ENCODE measurements around the gene P4HA2. TPM values are rescaled to one million over a fixed set of nuclear protein-coding genes. Genes with fewer than 3 reads are reported as not detected.
A peak's percentile ranks its signal among the peaks of the same experiment; 100 is the strongest.

Gene P4HA2
- 26.9 TPM for total RNA-seq

DNA sequence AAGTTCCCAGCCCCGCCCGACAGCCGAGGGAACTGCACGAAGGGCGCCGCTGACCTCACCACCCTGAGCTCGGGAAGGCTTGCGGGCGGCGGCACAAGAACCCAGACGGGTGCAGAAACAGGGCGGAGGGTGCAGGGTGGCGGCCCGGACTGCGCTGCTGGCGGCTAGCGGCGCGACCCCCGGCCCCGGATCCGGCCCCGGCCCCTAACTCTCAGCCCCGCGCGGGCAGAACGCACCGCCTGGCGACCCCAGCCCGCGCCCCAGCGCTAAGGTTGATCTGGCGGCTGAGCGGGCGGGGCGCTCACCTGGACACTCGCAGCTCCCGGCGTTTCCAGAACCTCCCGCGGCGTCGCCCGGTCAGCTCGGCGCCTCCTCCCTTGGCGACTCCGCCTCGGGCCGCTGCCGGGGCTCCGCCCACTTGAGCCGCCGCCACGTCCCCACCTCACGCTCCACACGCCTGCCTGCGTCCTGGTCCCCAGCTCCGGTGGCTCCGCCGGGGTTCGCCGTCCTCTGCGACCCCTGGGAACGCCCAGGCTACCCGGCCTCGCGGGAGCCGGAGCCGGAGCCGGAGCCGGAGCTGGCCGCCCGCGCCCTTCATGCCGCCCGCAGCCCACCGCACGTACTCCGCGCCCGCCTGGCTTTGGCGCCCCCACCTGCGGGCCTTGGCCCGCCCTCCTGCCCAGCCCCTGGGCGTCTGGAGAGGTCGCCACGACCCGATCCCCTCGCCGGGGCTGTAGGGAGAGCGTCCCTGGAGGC, at the start of gene P4HA2:
Gene P4HA2 (minus strand): TSS at position 369 of the 756 bp plus-strand sequence. CDS start 9,227 bp downstream, outside the sequence.
- ATAC-seq (peak; percentile 81), DNase-seq (ENCODE audit: low spot score) (peak; percentile 89)
- intact Hi-C loops (cut with DNase I), result no loop called here

DNA sequence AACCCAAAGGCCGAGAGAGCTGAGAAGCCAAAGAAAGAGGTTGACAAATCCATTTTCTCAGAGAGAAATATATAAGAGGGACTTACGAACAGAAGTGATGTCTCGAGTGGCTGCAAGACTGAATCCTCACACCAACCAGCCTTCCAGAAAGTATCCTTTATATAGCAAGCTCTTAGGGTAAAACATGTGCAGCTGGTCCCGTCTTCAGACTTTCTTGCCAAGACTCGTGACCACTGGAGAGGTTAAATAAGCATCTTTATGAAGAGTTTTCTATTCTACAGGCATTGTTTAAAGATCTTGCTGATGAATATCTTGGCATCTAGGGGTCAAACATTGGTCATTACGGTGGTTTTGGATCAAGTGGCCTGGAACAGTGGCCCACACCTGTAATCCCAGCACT, 49.6 kb upstream of the P4HA2 start:
- DNase-seq (ENCODE audit: low spot score), result no peak
- intact Hi-C loops (cut with DNase I), result no loop called here
- ATAC-seq, result no peak

DNA sequence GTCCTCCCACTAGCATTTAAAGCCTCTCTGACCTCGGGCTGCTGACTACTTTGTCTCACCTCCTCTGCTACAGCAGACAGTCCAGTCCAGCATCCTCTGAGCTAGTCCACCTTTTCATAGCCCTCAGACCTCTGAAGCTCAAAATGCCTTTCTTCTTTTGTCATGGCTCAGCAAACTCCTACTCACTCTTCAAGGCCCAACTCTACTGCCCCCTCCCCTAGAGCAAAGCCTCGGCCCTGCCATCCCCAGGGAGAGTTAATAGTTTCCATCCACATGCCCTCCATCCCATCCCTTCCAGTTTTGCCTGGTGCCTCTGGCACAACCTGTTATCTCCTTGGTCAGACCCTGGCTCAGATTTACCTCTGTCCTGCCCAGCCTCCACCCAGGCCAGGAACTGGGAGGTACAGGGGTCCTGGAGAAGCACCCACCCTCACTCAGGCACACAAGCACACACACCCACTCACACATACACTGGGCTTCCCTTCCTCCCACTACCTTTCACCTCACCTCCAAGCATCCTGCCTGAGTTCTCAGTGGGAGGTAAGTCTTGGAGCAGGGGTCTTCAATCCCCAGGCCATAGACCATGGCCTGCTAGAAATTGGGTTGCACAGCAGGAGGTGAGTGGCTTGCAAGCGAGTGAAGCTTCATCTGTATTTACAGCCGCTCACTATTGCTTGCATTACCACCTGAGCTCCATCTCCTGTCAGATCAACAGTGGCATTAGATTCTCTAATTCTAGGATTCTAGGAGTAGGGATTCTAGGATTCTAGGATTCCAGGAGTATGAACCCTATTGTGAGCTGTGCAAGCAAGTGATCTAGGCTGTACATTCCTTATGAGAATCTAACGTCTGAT, 47.9 kb upstream of the P4HA2 start:
- DNase-seq (ENCODE audit: low spot score) (no peak), ATAC-seq (no peak)
- intact Hi-C loops (cut with DNase I), result no loop called here

DNA sequence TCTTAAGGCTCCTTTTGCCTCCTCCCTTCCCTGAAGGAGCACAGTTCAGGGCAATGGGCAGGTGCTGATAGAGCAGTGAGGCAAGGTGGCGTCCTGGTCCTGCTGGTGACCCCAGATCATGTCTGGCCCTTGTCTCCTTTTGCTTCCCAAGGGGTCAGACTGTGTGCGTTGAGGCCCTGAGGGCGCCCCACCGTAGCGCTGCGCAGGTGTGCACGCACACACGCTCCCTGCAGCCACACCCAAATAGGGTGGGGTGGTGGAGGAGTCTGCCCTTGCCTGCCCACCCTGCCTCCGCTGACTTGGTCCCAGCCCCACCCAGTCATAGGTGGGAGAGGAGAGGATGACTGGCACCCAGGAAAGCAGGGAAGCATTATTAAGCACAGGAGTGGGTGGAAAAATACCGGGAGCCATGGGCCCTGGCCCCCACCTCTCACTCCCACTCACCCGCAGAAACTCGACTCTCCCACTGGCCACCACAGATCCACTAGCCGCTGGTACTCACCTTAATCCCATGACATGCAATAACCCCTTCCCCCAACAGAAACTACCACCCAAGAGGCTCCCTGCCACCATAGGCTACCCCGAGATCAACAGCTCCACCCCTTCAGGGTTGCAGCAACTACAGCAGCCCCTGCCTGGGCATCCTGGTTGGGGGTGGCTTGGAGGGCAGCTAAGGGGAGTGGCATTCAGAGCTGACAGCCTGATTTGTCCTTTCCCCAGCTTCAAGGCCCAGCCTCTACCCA, 46.6 kb upstream of the P4HA2 start:
- ATAC-seq (no peak), DNase-seq (ENCODE audit: low spot score) (no peak)
- intact Hi-C loops (cut with DNase I), result no loop called here

DNA sequence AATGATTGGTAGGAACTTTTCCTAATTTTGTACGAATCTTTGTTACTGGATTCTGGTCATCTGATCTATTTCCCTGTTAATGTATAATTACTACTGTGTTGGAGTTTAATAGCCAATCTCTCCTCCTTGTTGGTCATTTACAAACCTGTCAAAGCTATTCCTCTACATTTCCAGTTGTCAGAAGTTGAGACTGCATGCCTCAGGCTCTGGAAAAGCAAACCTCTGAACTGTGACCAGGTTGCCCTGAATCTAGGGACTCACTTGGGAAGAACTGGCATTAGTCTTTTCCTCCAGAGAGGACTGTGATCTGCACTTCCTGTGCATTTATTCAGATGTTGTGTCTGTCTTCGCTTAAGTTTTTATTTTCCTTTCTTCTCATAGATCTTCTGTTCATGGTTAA, 46.0 kb upstream of the P4HA2 start:
- ATAC-seq (no peak), DNase-seq (ENCODE audit: low spot score) (no peak)
- intact Hi-C loops (cut with DNase I), result no loop called here

DNA sequence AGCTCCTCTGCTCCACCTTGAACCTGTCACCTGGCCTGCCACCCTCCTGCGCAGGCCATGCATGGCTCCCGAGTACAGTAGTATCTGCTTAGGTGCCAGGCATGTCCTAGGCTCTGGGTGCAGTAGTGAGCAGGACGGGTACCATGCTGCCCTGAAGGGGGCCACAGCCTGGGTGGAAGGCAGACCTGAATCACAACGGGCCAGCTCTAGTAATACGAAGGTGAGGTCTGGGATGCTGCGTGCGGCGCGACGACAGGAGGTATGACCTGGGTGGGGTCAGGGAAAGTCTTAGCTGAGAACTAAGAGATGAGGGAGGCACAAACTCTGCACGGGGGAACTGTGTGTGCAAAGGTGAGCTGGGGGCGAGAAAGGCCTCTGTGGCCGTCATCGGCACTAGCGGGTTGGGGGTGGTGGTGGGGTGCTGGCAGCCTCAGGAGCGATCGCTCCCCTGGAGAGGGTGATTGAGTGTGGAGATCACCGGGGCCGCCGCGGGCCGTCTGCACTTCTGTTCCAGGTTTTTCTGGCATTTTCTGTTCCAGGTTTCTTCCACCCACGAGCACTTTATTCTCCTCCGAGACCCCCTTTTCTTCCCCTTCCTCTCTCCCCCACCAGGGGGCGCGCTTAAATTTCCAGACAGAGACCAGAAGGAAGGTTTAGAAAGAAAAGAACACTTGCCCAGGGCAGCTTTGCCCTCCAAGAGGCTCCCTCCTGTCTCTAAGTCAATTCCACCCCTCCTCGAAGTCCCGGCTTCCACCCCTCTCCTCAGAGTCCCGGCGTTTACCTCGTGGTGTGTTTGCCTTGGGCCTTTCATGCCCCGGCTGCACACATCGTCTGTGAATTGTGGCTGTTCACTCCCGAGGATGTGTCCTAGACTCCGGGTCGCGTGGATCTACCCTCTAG, 44.9 kb upstream of the P4HA2 start:
- ATAC-seq (peak; percentile 27), DNase-seq (ENCODE audit: low spot score) (peak; percentile 80)
- intact Hi-C loops (cut with DNase I), result no loop called here

DNA sequence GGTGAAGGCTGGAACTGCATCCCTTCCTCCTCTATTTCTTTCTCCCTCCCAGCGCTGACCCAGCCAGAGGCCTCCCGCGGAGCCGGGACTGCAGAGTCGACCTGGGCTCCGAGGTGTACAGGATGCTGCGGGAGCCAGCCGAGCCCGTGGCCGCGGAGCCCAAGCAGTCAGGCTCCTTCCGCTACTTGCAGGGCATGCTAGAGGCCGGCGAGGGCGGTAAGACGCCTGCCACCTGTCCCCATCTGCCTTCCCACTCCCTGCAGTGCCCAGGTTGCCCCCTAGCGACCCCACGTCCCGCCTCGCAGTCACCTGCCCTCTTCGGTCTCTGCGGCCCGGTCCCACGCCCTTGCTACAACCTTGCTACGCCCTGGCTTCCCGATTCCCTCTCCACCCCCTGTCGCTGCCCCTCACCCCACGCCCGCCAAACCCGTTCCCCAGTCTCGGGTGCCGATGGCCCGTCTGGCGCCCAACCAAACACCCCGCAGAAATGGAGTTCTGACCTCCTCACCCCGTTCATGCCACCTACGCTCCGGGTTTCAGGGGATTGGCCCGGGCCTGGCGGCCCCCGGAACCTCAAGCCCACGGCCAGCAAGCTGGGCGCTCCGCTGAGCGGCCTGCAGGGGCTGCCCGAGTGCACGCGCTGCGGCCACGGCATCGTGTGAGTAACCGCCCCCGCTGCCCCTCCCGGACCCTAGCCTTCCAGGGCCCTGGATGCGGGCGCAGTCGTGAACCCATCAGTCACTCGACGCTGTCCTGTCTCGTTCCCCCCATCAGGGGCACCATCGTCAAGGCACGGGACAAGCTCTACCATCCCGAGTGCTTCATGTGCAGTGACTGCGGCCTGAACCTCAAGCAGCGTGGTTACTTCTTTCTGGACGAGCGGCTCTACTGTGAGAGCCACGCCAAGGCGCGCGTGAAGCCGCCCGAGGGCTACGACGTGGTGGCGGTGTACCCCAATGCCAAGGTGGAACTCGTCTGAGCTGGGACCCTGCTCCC, 43.9 kb upstream of the P4HA2 start:
- no peak for ATAC-seq
- DNase-seq (ENCODE audit: low spot score), result no peak
- intact Hi-C loops (cut with DNase I), result no loop called here

DNA sequence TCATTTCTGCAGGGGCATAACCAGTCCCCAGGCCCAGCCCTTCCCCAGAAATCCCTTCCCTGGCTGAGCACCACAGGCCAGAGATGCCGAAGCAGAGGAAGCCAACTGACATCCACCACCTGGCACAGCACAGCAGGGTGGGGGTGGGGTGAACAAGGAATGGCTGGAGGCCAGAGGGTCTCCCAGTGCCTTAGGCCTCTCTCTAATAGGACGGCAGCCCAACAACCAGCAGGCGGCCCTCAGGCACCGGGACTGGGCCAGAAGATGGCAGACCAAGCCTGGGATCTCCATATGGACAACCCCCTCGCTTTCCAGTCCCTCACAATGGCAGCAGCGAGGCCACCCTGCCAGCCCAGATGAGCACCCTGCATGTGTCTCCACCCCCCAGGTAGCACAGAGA, 43.1 kb upstream of the P4HA2 start:
- ATAC-seq (no peak), DNase-seq (ENCODE audit: low spot score) (no peak)
- intact Hi-C loops (cut with DNase I), result no loop called here

DNA sequence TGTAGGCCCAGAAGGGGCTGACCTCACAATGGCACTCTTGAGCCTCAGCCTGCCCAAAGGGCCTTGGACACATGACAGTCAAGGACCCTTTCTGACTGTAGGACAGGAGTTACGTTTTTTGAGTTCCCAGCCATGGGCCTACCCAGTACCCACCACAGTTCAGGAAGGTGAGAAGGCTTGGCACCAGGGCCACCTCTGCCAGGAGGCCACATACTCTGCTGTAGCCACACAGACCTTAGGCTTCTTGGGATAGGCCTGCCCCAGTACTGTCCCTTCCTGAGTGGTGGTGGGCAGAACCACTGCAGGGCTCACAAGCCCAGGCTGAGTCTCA, 42.6 kb upstream of the P4HA2 start:
- no peak for DNase-seq (ENCODE audit: low spot score)
- intact Hi-C loops (cut with DNase I), result no loop called here

DNA sequence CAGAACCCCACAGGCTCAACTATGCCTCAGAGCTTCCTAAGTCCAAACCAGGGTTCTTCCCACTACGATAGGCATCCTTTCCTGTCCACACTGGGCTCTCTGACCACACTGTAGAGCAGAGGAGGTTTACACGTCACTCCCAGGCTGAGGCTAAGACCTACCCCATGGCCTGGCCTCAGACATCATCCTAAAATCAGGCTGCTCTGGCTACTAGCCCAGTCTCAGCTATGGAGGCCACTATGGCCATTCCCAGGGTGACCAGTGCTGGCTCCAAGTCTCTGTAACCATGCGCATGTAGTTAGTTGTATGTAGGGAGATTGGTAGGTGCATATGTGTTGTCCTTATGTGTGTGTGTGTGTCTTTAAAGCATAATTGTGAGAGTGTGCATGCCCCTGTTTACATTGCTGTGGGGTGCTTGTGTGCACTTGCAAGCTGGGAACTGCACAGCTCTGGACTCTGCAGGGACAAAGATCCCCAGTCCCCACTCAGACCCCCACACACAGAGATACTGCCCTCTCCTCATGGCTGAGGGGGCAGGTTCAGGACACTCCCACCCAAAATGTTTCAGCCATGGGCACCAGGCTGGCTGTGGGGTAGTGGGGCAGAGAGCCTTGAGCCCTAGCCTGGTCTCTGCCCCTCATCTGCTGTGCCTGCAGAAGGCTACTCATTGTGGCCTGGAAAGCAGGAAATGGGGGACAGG, 42.1 kb upstream of the P4HA2 start:
- ATAC-seq (peak; percentile 2), DNase-seq (ENCODE audit: low spot score) (peak; percentile 63)
- intact Hi-C loops (cut with DNase I), result no loop called here

More for the DNA sequence above, 42.6 kb upstream of the P4HA2 start:
- no peak for ATAC-seq

DNA sequence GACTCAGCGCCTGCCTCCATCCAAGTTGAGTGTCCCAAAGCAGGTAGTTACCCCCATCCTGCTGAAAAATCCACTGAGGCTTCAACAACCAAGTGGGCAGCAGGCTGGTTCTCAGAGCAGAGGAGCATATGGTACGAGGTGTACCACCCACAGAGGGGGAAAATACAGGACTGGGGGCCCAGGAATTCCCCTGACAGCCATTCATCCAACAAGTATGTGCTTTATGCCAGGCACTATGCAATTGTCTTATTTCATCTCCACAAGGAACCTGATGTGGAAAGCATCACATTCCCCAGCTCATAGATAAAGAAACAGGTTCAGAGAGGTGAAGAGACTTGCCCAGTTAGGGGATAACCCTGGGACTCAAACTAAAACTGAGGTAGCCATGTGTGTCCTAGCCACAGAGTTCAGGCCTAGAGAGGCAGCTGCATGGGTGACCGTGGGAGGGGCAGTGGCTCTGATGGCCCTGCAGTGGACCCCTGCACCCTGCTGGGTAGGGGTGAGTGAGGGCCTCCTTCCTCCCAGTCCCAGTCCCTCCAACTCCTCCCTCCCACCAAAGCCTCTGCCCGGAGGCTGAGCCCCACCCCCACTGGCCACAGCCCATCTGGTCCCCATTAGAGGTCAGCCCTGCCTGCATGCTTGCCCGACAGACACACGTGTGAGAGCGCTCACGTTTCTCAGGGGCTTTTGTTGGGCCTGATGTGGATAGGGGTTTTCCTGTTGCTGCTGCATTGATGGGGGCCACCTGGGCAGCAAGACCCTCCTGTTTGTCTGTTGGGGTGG, 41.3 kb upstream of the P4HA2 start:
- intact Hi-C loops (cut with DNase I), result no loop called here
- ATAC-seq (peak; percentile 60), DNase-seq (ENCODE audit: low spot score) (peak; percentile 85)

DNA sequence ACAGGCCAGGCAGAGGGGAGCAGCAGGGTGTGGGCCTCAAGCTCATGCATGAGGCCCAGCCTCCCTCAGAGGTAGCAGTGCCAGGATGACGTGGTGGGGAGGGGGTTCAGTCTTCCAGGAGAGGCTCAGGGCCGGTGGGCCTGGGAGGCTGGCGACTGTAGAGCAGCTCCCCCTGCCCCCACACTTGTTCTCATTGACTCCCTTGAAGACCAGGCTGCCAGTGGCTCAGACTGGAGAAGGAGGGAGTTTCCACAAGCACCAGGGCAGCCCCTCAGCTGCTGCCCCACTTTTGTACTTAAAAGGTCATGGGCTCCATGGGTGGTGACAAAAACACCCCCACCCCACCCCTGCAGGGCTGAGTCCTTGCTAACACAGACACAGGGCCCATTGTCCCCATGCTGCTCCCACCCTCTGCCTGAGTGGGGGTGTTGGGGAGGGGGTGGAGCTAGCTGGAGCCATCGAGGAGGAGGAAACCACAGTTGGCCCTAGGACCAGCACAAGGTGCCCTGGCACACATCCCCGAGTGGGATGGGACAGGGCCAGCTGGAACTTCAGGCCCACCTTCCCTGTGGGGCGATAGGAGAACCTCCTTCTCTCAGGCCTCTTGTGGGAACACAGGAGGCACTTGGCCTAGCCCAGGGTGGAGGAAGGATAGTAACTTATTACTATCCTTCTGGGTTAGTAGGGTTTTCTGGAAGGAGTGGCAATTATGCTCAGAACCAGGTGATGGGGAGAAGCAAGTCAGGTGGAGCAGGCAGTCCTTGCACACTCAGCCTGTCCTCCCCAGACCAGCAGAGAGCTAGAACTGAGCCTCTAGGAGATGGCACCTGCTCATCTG, 40.5 kb upstream of the P4HA2 start:
- ATAC-seq, result peak; percentile 19
- intact Hi-C loops (cut with DNase I), result no loop called here
- DNase-seq (ENCODE audit: low spot score), result peak; percentile 77

DNA sequence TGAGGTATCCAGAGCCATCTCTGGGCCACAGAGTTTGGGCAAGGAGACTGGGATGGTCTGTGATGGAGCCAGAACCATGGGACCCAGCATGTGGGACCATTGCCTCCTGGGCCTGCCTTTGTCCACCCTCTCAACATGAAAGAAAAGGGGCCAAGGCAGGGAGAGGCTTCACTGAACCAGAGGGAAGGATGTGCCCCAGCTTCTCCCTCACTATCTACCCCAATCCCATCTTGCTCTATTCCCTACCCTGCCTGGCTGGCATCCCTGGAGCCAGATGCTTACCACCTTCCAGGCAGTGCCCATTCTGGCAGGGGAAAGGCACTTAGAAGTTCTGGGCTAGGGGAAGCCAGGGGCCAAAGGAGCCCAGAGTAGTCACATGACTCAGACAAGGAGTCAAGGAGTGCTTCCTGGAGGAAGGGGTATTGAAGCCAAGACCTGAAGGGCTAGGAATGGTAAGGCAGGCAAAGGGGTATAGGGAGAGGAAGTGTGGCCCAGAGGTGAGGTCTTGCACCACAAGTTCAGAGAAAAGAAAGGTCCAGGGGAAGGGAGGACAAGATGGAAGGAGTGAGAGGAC, 39.6 kb upstream of the P4HA2 start:
- no peak for DNase-seq (ENCODE audit: low spot score)
- ATAC-seq, result no peak
- intact Hi-C loops (cut with DNase I), result no loop called here

DNA sequence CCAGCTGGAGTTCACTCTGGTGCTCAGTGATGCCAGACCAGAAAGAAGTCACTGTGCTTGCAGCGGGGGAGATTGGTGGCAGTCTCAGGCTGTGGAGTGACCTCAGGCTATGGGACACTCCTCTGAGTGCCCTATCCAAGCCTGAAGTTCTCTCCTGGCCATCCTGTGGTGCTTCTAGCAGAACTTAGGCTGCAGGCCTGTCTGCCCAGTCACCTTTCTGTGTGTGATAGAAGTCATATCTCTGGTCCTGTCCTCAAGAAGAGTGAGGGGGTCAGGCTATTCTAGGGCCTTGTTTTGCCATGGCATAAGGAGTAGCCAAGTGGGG, 39.1 kb upstream of the P4HA2 start:
- intact Hi-C loops (cut with DNase I), result no loop called here
- DNase-seq (ENCODE audit: low spot score), result no peak
- ATAC-seq, result no peak

Measured in sciatic nerve (tissue), 2 donors.